OCI-LY3 (cell line): ENCODE measurements around the gene UST.
"Not testable (repeated sequence)": the region's sequence is repeated elsewhere in the genome, so short reads cannot be mapped to it uniquely, and the experiment has no call there.

Experiments
- H2AFZ ChIP-seq: fragments of 200-600, 300-600 bp; shearing (Covaris generic); 2 replicates; pipeline ENCODE4 v1.6.0; 2014; ENCODE audit warnings: antibody characterized with exemption, low read depth, low read length
- H3K27ac ChIP-seq: fragments of 200-600, 300-600 bp; sonication (generic); 2 replicates; pipeline ENCODE4 v1.5.1; 2014; ENCODE audit warnings: mild to moderate bottlenecking, low read length, moderate library complexity, mixed read lengths
- H3K27me3 ChIP-seq: fragments of 200-600, 300-600 bp; sonication (generic); 2 replicates; pipeline ENCODE4 v1.6.1; 2014; ENCODE audit warnings: low read depth, low read length, mixed read lengths
- H3K36me3 ChIP-seq: fragments of 200-600, 300-600 bp; sonication (generic); replicated peaks from 2 replicates; pipeline ENCODE3; 2014; ENCODE audit warnings: low read depth, low read length, mixed read lengths
- H3K4me1 ChIP-seq: fragments of 300-600, 200-600 bp; sonication (generic); 2 replicates; pipeline ENCODE4 v1.6.1; 2014; ENCODE audit warnings: low read length, mixed read lengths
- H3K4me2 ChIP-seq: fragments of 200-600, 300-600 bp; sonication (generic); 2 replicates; pipeline ENCODE4 v1.6.1; 2014; ENCODE audit warnings: low read length, mixed read lengths
- H3K4me3 ChIP-seq: fragments of 300-600, 200-600 bp; sonication (generic); 2 replicates; pipeline ENCODE4 v1.5.1; 2014; ENCODE audit warnings: antibody characterized with exemption, mild to moderate bottlenecking, low read length, moderate library complexity
- H3K79me2 ChIP-seq: fragments of 300-600, 200-600 bp; shearing (Covaris generic); 2 replicates; pipeline ENCODE4 v1.6.1; 2014; ENCODE audit warnings: mild to moderate bottlenecking, low read length, mixed read lengths
- H3K9ac ChIP-seq: fragments of 300-600, 200-600 bp; shearing (Covaris generic); 2 replicates; pipeline ENCODE4 v1.6.0; 2014; ENCODE audit warnings: mild to moderate bottlenecking, low read length, moderate library complexity
- H3K9me3 ChIP-seq: fragments of 200-600, 300-600 bp; shearing (Covaris generic); 2 replicates; pipeline ENCODE4 v1.6.1; 2014; ENCODE audit warnings: low read length, mixed read lengths; ENCODE audit not compliant: insufficient read depth
- H4K20me1 ChIP-seq: fragments of 200-600, 300-600 bp; sonication (generic); 2 replicates; pipeline ENCODE4 v1.6.1; 2016; ENCODE audit warnings: low read length, mixed read lengths; ENCODE audit not compliant: insufficient read depth
- EZH2phosphoT487 ChIP-seq: fragments of 200-600 bp; shearing (Covaris generic); IDR thresholded peaks from 2 replicates; pipeline ENCODE4 v1.6.1; 2018; ENCODE audit warnings: antibody characterized with exemption, mixed run types, low read depth
- TF ChIP-seq, protein P1 (sequence below): fragments of 200-600, 300-600 bp; sonication (generic); IDR thresholded peaks from 2 replicates; pipeline ENCODE4 v1.5.1; 2014; ENCODE audit warnings: antibody characterized with exemption, low read length, low read depth

UST gene

DNA sequence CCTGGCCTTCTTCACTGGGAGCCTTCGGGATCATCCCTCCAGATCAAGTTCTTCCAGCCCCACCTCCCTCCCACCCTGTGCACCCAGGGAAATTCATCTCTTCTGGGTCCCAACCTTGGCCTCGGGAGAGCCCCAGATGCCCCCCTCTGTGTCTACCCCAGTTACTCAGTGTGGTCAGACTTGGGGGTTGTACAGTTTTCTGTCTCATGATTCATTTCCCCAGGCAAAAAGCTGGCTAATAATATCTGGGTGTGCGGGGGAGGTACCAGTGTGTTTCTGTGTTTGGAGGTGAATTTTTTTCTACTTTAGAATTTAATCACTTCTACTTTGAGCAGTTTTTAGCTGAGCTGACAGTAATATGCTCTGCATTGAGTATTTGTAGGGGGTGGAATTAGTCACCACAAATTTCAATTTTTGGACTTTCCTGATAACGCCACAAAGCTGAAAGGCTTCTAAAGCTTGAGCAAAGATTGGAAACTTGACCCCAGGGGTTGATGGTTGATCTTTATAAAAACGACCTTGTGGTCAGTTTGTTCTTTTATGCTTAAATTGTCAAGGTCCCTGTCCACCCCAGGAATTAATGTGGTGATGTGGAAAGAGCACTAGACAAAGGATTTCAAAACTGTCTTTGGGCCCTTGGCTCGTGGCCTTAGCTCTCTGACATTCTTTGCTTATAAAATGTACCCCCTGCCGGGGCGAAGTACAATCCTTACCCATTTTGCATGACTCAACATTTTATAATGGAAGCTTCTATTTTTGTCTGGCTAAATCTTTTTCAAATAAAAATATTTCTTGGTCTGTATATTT lies 286.0 kb downstream of the UST start:
- H3K4me3 ChIP-seq = peak overlapping the region; percentile 94

DNA sequence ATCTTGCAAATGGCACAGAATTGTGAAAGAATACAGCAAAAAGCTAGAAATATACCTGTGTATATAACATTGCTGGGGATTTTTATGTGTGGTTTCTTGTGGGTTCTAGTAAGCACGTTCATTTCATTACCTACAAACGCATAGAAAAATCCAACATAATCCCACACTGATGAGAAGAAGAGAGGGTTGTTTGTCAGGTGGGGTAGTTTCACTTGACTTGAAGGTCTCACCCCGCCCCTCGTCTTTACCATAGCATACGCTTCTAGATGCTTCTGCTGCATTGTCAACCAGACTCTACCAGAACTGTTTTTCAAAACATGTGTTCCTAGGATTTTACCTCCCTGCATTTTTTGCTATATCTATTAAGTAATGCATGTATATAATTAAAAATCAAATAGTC lies 286.6 kb downstream of the UST start:
- Histone ChIP-seq H3K4me2 (peak overlapping the region; percentile 84), H4K20me1 (peaks cover 1% of the 10 kb centered on the region; the same call in 1 of the 2 replicates), H3K9ac (peak overlapping the region; percentile 92), H3K79me2 (peaks cover 35% of the 10 kb centered on the region), H2AFZ (no peak overlapping the region), H3K4me3 (peak overlapping the region; percentile 62), H3K9me3 (no peaks in the 10 kb centered on the region), H3K27me3 (no peaks in the 10 kb centered on the region), H3K36me3 (peaks cover 2% of the 10 kb centered on the region), H3K4me1 (peaks cover 71% of the 10 kb centered on the region), H3K27ac (peak overlapping the region; percentile 100)
- no peak for TF ChIP-seq EZH2phosphoT487
- TF ChIP-seq, protein P1, sequence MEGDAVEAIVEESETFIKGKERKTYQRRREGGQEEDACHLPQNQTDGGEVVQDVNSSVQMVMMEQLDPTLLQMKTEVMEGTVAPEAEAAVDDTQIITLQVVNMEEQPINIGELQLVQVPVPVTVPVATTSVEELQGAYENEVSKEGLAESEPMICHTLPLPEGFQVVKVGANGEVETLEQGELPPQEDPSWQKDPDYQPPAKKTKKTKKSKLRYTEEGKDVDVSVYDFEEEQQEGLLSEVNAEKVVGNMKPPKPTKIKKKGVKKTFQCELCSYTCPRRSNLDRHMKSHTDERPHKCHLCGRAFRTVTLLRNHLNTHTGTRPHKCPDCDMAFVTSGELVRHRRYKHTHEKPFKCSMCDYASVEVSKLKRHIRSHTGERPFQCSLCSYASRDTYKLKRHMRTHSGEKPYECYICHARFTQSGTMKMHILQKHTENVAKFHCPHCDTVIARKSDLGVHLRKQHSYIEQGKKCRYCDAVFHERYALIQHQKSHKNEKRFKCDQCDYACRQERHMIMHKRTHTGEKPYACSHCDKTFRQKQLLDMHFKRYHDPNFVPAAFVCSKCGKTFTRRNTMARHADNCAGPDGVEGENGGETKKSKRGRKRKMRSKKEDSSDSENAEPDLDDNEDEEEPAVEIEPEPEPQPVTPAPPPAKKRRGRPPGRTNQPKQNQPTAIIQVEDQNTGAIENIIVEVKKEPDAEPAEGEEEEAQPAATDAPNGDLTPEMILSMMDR = no peak

More for the DNA sequence above, 286.0 kb downstream of the UST start:
- Histone ChIP-seq H3K9ac (peak overlapping the region; percentile 100), H3K4me2 (peak overlapping the region; percentile 98), H4K20me1 (peaks cover 4% of the 10 kb centered on the region; the same call in 1 of the 2 replicates), H2AFZ (no peak overlapping the region), H3K36me3 (peaks cover 8% of the 10 kb centered on the region), H3K27ac (peak overlapping the region; percentile 100), H3K79me2 (peaks cover 41% of the 10 kb centered on the region), H3K27me3 (no peaks in the 10 kb centered on the region), H3K9me3 (no peaks in the 10 kb centered on the region), H3K4me1 (peaks cover 71% of the 10 kb centered on the region)
- TF ChIP-seq, protein P1 = no peak
- 0 out of 2 replicates have a peak, but pooled peaks have one; percentile 39 for TF ChIP-seq EZH2phosphoT487

DNA sequence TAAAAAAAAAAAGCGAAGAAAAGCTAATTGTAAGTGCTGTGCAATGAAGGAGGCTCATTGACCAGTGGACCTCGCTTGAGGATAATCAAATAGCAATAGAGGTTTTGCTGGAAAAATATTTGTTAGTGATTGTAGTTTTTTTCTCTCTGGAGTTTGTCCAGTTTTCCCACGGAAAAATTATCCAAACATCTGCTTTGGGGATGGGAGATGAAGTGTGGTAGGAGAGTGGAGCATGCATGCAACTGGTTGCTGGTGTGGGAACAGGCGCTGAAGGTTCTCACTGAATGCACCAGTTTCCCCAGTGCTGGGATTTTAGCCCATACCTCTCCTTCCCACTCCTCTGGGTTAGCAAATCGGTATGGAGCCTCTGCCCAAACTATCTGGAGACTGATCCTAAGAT lies 288.9 kb downstream of the UST start:
- Histone ChIP-seq H3K4me2 (no peak overlapping the region), H2AFZ (no peak overlapping the region), H3K27ac (peak overlapping the region; percentile 100), H3K36me3 (no peaks in the 10 kb centered on the region), H3K9me3 (no peaks in the 10 kb centered on the region), H4K20me1 (no peaks in the 10 kb centered on the region), H3K4me3 (no peak overlapping the region), H3K27me3 (no peaks in the 10 kb centered on the region), H3K79me2 (peaks cover 17% of the 10 kb centered on the region), H3K9ac (no peak overlapping the region), H3K4me1 (peaks cover 51% of the 10 kb centered on the region)
- TF ChIP-seq EZH2phosphoT487 = no peak
- TF ChIP-seq, protein P1 = no peak

DNA sequence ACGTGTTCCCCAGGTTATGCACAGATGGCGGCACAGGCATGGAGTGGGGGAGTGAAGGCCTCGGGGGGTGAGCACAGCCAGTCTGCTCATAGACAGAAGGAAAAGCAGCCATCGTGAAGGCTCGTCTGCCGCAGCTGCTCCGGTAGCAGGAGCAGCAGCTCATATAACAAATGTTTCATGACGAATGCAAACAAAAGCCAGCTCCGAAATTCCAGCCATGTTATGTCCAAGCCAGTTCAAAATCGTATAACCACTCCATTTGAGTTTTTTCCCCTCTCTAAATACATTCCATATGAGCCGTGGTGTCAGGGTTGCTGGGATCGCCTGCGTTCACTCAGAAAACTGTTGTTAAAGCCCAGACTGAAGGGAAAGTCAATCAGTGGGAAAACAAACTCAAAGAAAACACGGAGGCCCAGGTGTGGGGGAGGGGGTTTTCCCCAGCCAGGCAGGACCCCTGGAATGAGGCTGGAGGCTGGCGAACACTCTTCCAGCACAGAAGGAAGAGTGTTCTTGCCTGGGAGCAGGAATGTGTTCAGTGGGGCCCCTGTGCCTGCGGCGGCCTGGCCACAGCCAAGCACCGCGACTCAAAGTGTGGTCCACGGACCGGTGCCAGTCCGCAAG lies 290.3 kb downstream of the UST start:
- Histone ChIP-seq H3K4me1 (peaks cover 43% of the 10 kb centered on the region), H3K4me2 (no peak overlapping the region), H3K4me3 (no peak overlapping the region), H3K9ac (no peak overlapping the region), H2AFZ (no peak overlapping the region), H3K36me3 (no peaks in the 10 kb centered on the region), H3K9me3 (no peaks in the 10 kb centered on the region), H3K79me2 (peaks cover 3% of the 10 kb centered on the region), H3K27ac (no peak overlapping the region), H3K27me3 (no peaks in the 10 kb centered on the region), H4K20me1 (no peaks in the 10 kb centered on the region)
- TF ChIP-seq, protein P1 = no peak
- TF ChIP-seq EZH2phosphoT487 = no peak

DNA sequence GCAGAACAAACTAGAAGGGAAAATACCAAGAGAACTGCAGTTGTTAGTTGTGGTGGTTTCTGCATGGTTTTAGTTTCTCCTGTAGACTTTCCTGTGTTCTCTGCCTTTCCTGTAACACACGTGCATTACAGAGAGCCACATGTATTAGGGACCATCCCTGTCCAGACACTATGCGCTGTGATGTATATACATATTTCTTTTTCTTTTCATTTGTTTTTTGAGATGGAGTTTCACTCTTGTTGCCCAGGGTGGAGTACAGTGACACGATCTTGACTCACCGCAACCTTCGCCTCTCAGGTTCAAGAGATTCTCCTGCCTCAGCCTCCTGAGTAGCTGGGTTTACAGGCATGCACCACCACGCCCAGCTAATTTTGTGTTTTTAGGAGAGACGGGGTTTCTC lies 292.2 kb downstream of the UST start:
- not testable (repeated sequence) for H3K79me2 ChIP-seq, H3K4me3 ChIP-seq, H3K36me3 ChIP-seq, H3K9ac ChIP-seq, H3K4me2 ChIP-seq, H4K20me1 ChIP-seq, H2AFZ ChIP-seq, H3K27ac ChIP-seq, H3K9me3 ChIP-seq, H3K27me3 ChIP-seq
- H3K4me1 ChIP-seq = peaks cover 29% of the 10 kb centered on the region
